A673 (cell line): Measurements from ENCODE around the gene APC2.

ENCODE experiments used
- EZH2 ChIP-seq: fragments of 200-600 bp; sonication (generic); IDR thresholded peaks from 2 replicates; pipeline ENCODE4 v1.6.1; 2017; ENCODE audit warnings: borderline replicate concordance, low read depth, mild to moderate bottlenecking, mixed read lengths, antibody characterized with exemption, low read length; ENCODE audit not compliant: poor library complexity, severe bottlenecking
- TF ChIP-seq, protein P1 (sequence below): fragments of 300-800, 200-600 bp; sonication (generic); conservative IDR thresholded peaks from 2 replicates; pipeline ENCODE4 v1.5.1; 2017; ENCODE audit warnings: low read depth, mild to moderate bottlenecking, antibody characterized with exemption, low read length, moderate library complexity, mixed read lengths

DNA sequence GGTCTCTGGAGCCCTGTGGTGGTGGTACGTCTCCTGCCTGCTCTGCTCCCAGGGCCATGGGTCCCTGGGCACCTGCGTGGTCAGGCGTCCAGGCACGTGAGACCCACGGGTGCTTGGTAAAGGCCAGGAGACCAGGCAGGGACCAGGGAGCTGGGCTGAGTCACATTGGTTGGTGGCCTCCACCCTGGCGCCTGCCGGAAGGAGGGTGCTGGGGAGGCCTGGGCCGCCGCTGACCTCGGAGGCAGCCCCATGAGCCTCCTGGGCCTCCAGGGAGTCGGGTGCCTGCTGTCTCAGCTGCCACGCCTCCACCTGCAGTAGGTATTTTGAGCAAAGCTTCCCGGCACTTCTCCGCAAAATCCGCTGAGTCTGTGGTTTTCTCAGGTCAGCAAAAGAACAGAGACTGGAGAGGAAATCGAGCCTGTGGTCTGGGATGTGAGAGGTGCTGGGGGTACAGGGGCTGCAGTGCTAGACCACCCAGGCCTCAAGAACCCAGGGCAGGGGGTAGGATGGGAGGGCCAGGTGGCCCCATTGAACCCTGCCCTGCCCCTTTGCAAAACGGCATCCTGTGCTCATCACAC, 70.4 kb downstream of the APC2 start:
- TF ChIP-seq EZH2: no peak
- TF ChIP-seq, protein P1, sequence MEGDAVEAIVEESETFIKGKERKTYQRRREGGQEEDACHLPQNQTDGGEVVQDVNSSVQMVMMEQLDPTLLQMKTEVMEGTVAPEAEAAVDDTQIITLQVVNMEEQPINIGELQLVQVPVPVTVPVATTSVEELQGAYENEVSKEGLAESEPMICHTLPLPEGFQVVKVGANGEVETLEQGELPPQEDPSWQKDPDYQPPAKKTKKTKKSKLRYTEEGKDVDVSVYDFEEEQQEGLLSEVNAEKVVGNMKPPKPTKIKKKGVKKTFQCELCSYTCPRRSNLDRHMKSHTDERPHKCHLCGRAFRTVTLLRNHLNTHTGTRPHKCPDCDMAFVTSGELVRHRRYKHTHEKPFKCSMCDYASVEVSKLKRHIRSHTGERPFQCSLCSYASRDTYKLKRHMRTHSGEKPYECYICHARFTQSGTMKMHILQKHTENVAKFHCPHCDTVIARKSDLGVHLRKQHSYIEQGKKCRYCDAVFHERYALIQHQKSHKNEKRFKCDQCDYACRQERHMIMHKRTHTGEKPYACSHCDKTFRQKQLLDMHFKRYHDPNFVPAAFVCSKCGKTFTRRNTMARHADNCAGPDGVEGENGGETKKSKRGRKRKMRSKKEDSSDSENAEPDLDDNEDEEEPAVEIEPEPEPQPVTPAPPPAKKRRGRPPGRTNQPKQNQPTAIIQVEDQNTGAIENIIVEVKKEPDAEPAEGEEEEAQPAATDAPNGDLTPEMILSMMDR: no peak
